Medulla oblongata (tissue), 1 donor: ENCODE data around the gene NEURL1.

Source experiments
- DNase-seq: peaks from one replicate; pipeline ENCODE4 v3.0.0-alpha.2; 2015; ENCODE audit errors: extremely low spot score

Gene NEURL1, protein sequence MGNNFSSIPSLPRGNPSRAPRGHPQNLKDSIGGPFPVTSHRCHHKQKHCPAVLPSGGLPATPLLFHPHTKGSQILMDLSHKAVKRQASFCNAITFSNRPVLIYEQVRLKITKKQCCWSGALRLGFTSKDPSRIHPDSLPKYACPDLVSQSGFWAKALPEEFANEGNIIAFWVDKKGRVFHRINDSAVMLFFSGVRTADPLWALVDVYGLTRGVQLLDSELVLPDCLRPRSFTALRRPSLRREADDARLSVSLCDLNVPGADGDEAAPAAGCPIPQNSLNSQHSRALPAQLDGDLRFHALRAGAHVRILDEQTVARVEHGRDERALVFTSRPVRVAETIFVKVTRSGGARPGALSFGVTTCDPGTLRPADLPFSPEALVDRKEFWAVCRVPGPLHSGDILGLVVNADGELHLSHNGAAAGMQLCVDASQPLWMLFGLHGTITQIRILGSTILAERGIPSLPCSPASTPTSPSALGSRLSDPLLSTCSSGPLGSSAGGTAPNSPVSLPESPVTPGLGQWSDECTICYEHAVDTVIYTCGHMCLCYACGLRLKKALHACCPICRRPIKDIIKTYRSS

DNA sequence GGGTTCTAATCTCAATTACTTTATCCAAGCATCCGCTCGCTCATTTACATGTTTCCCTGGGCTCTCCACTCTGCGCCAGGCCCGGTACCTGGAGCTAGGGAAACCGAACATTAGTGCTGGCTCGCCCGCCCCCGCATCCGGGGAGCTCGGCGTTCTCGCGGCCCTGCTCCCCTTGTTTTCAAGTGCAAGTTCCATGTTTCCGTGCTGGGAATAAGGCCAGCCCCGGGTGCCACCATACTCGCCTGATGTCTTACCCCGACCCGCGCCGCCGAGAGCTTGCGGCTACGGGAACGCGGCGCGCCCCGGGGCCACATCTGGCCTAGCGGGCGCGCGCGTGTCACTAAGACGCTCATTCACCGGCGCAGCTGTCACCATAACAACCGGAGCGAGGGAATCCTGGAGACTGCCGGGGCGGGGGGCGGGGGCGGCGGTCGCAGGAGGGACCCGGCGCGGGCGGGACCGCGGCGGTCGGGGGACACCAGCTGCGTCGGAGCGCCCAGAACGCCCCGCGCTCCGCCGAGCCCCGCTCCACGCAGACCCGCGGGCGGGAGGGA lies at the start of gene NEURL1:
NEURL1 (plus strand) TSS at position 344 of the 554 bp plus-strand sequence. CDS start 683 bp downstream, outside the sequence.
- DNase-seq: no peak

DNA sequence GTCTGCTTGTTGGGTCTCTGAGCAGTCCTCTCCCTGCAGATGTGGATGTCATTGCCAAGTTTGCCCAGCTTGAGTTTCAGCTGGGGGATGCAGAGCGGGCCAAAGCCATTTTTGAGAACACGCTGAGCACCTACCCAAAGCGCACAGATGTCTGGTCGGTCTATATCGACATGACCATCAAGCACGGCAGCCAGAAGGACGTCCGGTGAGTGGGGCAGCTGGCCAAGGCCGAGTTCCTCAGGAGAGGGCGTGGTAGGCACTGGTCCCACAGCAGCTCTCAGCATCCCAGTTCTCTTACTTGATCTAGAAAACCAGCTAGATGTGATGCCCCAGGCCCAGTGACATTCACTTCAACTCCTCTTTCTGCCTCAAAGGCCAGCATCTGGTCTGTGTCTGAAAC lies 49.0 kb upstream of the NEURL1 start:
- DNase-seq: no peak

DNA sequence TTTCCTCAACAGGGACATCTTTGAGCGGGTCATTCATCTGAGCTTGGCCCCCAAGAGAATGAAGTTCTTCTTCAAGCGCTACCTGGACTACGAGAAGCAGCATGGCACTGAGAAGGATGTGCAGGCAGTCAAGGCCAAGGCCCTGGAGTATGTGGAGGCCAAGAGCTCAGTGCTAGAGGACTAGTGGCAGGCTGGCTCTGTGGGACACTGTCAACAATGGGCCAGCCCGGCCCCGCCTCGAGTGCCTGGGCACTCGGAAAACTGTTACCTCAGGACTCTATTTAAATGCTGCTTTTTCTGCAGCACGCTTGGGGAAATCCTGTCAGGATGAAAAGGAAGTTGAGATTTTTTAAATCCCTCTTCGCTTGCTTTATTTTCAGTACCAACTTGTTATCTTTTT lies 48.1 kb upstream of the NEURL1 start:
- no peak for DNase-seq

DNA sequence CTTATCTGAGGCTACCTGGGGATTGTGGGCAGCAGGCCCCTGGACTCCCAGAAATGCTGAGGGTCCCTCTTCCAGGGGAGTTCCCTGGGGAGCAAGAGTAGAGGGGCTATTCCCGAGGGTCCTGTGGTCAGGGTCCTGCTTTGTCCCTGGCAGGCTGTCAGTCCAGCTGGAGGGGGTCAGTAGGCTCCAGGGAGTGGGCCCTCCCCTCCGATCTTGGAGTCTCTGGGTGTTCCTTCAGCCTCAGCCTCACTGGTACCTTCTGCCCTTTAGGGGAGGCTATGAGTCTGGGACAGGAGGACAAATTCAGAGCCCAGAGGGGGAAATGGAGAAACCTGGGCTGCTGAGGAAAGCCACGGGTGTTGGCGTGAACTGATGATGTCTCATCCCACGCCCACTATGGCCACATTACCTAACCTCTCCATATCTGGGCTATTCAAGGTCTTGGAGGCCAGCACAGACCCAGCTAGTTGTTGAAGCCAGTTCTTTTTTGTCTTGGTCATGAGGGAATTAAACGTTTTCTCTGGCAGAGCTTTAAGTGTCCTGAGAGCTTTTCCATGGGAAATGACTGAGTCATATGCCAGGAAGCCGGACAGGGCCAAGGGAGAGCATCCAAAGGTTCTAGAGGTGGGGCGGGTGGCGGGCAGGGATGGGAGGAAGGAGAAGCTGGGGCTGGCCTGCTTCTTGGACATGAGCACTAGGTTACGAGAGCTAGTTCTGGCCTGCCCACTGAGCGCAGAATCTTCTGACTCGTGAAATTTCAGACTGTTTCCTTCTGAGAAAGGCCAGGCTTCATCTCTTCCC lies 47.5 kb upstream of the NEURL1 start:
- DNase-seq: peak; percentile 63

DNA sequence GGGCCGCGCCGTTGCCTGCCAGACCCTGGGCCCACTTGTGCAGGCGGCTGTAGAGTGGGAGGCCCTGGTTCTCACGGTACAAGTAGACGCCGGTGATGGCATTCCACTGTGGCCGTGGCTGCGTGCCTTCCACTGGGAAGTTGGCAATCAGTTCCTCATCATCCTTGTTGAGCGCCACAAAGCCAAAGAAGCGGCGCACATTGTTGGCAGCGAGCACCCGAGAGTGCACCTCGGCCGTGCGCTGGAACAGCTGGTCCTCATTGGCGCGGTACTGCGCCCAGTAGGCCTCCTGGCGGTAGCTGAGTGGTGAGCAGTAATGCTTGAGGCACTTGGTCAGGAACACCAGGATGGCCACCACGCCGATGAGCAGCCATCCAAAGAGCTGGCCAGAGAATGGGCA lies 46.3 kb upstream of the NEURL1 start:
- no peak for DNase-seq

DNA sequence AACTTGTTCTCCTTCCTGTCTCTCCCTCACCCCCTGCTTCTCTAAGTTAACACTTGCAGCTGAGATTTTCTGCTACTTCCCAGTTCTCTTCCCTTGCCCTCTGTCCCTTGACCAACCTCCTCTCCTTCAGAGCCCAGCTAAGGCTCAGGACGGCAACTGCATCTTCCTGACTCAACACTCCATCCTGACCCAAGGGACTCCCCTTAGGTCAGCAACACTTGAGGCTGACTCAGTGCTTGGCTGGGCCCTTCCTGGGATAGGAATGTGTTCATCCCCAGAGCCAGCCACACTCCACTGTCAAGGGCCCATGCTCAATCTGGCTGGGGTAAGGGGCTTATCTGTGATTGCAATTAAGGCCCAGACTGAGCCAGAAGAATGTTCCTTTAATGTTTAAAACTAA lies 44.8 kb upstream of the NEURL1 start:
- DNase-seq: no peak

DNA sequence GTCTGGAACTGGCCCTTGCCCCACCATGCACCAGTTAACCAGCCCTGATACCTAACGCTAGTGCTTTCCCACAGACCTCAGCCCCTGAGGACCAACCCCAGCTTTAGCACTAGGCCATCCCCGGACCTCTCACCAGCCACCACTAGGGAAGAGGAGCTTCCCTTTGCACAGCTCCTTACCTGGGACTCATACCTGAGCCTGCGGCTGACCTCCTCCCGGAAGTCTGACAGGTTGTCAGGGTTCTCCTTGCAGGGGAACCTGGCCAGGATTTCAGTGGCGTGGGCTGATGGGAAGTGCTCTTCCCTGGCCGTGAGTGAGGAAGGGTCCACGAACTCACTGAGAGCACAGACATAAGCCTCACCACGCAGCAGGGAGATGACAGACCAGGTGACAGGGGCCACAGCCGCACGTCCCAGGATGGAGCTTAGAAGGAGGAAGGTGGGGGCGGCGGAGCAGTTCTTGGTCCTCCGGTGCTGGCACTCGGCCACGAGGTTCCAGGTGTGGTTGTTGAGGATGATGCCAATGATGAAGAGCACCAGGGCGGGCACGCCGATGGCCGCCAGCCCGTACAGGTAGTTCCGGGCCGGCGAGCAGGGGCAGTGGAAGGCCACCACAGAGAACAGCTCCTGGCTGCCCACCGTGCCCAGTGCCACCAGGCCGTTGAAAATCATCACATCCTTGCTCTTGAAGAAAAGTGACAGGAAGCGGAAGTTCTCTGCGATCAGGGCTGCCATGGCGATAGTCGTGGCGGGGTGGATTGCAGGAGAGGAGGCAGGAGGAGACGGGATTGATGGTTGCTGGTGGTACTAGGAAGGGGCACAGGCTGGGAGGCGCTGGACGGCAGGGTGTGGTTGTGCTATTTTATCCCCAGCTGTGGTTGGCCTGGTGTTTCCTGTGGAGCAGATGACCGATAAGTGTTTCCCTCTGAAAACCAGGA lies 44.0 kb upstream of the NEURL1 start:
- DNase-seq: no peak

DNA sequence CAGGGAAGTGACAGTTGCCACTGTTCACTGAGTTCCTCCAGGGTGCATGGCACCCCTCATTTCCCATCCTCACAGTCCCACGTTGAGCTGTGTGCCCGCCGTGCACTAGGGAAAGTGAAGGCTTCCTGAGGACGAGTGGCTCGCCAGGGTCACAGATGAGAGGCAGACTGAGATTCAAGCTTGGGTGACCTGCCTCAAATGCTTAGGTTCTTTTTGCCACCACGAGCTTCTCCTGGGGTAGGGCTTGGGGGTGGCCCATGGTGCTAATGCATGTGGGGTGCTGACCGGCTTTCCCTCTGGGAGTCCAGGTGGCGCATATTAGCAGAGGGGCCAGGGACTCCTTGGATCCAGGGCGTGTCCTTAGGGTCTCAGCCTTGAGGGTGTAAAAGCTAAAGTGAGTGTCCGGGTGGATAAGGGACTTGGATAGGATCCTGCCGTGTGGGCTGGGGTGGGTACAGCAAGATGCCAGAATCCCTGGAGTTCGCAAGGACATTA lies 43.3 kb upstream of the NEURL1 start:
- DNase-seq: no peak

DNA sequence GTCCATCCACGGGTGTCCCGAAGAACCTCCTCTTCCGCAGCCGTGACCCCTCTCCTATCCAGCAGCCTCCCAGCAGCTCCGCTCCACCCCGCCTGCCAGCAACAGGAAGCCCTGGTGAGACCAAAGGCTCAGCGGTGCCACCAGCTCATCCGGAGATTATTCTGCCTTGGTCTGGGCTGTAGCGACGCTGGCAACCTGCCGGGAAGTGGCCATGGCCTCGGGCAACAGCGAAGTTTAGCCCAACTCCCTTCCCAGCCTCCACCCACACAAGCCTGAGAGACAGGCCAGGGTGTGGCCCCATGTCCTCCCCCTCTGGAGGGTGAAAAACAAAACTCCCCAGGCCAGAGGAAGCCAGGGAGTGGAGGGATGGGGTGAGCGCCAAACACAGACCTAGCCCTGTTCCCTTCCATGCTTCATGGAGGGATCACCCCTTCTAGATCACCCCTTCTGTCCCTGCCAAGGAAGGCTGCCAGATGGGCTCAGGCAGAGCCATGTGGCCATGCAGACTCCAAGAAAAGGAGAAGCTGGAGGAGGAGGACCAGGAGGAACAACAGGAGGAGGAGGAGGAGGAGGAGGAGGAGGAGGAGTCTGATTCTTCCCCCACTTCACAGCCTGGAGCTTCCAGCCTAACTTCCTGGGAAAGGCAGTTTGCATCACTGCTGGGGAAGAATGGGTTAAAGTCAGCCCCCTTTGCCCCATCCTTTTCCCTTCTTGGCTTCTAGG lies 42.3 kb upstream of the NEURL1 start:
- DNase-seq: peak; percentile 51

DNA sequence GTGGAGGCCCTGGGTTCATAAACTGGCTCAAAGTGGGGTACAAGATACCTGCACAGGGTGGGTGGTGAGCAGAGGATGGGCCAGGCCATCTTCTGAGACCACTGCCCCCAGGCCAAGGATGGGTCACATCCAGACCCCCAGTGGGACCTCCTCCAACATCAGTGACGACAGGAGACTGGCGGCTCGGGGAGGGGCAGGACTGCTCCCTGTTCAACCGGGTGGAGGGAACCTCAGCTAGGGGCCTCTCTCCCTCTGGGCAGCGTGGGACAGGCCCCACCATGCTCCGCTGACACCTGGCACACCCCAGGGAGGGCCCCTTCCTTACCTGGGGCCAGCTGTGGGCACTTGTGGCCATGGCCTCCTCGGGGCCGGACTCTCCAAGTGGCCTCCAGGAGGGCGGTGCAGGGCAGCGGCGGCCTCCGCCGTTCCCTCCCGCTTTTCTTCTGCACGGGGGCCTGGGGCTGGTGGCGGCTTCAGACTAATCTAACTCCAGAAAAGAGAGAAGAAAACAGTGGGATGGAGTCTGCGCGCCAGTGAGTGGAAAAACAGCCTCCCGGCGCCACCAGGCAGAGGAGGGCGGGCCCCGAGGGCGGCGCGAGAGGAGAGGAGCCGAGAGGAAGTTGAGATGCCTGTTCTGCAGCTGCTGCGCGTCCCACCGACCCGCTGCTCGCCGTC lies 41.5 kb upstream of the NEURL1 start, which contains the start of gene CALHM2:
CALHM2 (minus strand) TSS at position 540 of the 675 bp plus-strand sequence. CDS start 2,429 bp downstream, outside the sequence.
- peak; percentile 46 for DNase-seq

DNA sequence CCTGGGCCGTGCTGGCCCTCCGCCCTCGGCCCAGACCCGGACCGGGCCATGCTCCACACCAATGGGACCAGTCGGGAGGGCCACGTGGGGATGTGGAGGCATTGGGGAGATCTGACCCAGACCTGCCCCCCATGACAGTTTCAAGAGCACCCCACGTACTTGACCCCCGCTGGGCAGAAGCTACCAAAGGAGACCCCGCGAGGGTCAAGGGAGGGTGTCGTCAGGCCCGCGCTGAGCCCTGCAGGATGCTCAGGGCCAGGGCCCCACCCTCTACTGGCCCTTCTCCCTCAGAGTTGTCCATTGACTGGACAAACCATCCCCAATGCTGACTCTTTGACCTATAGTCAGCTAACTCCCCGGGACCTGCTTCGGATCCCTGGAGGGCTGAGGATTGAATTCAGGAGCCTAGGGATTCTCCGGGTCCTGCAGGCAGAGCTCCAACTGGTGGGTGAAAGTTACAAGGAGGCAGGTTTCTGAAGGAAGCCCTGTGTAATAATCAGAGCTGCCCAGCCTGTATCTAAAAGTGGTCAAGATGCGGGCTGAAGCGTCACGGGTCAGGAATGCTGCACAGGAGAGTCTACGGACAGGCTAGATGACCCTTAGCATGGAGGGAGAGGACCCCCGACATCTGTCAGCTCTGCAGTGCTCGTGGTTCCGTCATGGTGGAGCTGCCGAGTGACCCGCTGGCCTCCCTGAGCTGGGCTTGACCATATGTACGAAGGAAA lies 40.8 kb upstream of the NEURL1 start:
- DNase-seq: no peak

DNA sequence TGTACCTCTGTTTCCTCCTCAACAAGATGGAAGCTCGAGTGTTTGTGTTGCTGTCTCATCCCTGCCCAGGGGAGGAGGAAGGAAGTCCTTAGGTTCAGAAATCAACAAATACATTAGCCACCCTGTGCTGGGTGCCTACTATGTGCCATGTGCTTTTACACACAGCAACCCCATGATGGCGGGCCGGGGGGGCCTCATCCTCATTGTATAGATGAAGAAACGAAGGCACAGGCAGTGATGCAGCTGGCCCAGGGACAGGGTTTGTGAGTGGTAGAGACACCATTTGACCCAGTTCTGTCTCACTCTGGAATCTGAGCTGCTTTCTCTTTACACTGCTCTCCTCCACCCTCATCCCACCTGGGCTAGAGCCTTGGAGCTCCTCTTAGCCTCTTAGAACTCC lies 39.5 kb upstream of the NEURL1 start:
- no peak for DNase-seq

DNA sequence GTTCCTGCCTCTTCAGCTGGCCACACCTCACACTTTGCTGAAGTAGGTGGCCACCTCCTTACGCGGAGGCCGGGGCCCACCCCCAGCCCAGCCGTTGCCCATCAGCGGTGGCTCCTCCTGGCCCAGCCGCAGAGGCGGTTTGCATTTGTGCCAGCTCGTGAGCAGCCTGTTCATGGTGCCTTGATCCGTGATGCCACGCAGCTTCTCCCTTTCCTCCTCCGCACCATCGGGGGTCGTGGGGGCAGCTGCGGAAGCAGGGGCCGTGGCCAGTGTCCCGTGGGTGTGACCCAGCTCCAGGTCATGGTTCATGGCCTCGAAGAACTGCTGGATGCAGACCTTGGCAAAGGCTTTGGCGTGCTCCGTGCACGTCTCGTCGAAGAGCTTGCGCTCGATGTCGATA lies 38.3 kb upstream of the NEURL1 start:
- no peak for DNase-seq

DNA sequence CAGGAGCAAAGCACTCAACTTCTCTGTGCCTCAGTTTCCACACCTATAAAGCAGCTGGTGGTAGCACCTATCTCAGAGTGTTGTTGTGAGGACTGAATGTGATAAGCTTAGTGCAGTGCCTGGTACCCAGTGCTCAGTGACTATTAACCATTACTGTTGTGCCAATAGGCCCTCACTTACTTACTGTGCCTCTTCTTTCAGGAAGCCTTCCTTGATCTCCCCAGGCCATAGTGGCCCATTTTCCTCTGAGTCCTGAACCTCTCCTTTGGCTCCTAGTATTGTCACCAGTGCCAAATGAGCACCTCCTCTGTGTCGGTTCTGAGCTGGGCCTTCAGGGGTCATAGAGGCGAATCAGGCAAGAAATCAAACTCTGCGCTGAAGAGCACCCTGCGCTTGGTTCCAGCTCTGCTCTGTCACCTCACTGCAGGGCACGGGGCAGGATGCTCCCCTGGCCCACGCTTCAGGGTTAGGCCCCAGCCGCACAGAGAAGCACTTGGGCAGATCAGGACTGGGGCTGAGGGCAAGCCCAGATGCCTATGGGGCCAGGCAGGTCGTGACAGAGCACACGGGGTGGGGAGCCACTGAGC lies 37.3 kb upstream of the NEURL1 start:
- DNase-seq: no peak

DNA sequence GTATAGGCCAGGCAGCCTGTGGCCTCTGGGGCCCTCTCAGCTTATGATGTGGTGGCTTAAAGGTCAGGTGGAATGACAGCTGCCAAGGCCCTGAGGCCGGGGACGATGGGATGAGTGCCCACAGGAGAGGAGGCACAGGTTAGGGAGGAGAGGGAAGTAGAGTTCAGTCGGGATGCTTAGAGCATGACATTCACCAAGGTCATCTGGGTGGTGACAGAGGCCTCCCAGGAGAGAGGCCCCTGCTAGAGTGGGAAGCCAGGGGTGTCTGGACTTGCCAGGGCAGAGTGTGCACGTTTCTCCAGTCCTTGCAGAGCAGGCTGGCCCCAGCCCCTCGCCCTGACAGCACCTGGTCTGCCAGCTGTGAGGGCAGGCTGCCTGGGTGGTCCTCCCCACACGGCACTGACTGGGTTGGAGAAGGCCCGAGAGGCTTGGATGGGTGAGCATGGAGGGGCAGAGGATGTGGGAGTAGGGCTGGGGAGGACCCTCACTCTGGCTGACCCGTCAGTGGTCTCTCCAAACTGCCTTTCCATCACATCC lies 36.3 kb upstream of the NEURL1 start:
- DNase-seq: no peak

DNA sequence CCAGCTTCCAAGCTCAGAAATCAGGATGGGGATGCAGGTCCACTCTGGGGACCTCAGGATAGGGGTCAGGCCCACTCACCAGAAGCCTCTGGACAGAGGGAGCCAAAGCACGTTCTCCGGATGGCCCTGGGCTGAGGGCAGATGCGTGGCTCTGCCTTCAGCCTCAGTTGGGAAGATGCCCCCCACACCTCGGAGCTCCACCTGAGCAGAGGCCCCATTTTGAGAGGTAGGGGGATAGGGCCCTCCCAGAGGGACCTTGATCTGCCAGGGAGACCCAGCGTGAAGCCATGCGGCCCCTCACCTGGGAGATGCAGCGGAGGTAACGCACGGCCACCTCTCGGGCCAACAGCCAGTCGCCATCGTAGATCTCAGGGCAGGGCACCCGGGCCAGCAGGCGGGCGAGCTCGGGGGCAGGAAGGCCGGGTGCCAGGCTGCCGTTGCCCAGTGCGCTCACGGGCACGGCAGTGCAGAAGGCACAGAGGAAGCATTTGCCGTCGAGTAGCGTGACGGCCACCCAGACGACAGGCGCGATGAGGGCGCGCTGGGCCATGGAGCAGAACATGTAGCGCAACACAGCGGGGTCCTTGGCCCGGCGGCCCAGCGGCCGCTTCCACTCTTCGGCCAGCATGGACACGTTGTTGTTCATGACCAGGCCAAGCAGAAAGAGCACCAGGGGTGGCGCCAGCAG lies 35.5 kb upstream of the NEURL1 start:
- no peak for DNase-seq

DNA sequence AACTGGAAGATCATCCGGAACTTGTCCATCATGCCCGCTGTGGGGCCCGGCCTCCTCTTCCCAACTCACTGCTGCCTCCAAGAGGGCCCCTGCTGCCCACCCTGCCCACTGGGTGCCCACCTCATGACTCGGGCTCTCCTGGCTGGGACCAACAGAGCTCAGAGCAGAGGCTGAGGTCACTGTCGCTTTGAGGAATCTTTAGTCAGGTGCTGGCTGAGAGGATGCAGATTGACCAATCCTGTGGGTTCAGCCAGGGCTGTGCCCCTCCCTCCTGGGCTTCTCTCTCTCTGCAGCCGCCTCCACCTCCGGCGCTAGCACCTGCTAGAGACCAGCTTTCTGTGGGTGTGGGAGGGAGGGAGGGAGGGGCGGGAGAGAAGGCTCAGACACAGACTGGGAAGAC lies 34.8 kb upstream of the NEURL1 start, which contains the start of gene CALHM1:
CALHM1 (minus strand) TSS at position 181 of the 400 bp plus-strand sequence; CDS start at position 32, 149 bp downstream.
- no peak for DNase-seq

DNA sequence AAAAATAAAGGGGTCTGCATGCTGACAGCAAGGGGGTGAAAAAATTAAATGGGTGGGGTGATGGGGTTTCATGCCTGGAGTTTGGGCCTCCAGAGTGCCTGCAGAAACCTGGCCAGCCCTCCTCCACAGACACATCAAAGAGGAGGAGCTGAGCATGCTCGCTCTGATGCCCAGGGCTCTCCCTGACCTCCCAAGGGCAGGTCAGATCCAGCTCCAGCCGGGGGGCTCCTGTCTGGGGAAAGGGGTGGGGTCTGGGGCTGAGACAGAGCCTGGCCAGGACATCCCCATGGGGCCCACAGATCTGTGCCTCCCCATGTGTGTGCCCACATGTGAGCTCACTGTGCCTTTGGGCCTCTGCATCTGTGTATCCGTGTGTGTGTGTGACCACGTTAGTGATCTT lies 33.9 kb upstream of the NEURL1 start:
- DNase-seq: no peak
